Suprapubic skin (tissue), 3 donors: ENCODE data around the gene TBRG4.

Experiments
- CTCF ChIP-seq, 2 donors: fragments of 200-600 bp in 1 of 2; fragments of 450-650 bp in 1 of 2; sonication (generic) in 1 of 2; IDR thresholded peaks; one replicate each; pipeline ENCODE4 v1.5.1; 2016 to 2019; ENCODE audit warnings: antibody characterized with exemption in 2 of 2, mild to moderate bottlenecking in 1 of 2, moderate library complexity in 1 of 2
- POLR2AphosphoS5 ChIP-seq, 3 donors: sonication (generic); formaldehyde crosslinking; IDR thresholded peaks; one replicate each; pipeline ENCODE4 v1.6.1; 2017; ENCODE audit warnings: antibody characterized with exemption in 3 of 3

- TF ChIP-seq POLR2AphosphoS5 (IDR thresholded peaks at IDR 0.05): no peak
- TF ChIP-seq CTCF (IDR thresholded peaks at IDR 0.05): no peak
These were observed 43.1 kb downstream of the TBRG4 start for GRCh38 chr7:45068236-45069023.
